Caco-2 (cell line): ENCODE data around the gene THADA. TPM values are rescaled to one million over a fixed set of nuclear protein-coding genes. Genes with fewer than 3 reads are reported as not detected.
A peak's percentile ranks its signal among the peaks of the same experiment; 100 is the strongest.

Experiments used
- BruUV-seq: library from RNA; stranded (reverse); fragments of 400-500 nt; replicated peaks from 2 replicates; lab custom pipeline; 2021; lab: Mats Ljungman, UMichigan
- CTCF ChIA-PET: fragments of 300-600 bp; sonication (Branson Sonifier 250); formaldehyde crosslinking; loops from one replicate; lab custom pipeline; 2022; ENCODE audit warnings: antibody characterized with exemption; lab: Charles Lee
- POLR2A ChIA-PET: fragments of 300-600 bp; sonication (Branson Sonifier 250); formaldehyde crosslinking; loops from one replicate; lab custom pipeline; 2022; ENCODE audit warnings: antibody characterized with exemption; lab: Charles Lee
- DNase-seq, 2 experiments: peaks; one replicate each; pipeline versions ENCODE4 v3.0.0 to v3.0.0-alpha.2; 2020 to 2022
- H3K27me3 ChIP-seq: replicated peaks from 2 replicates; pipeline ENCODE4 v1.6.0; 2011; ENCODE audit warnings: low read length; ENCODE audit not compliant: control insufficient read depth, insufficient read depth
- H3K36me3 ChIP-seq: 2 replicates; pipeline ENCODE4 v1.5.1; 2011; ENCODE audit warnings: low read length; ENCODE audit not compliant: control insufficient read depth, insufficient read depth
- H3K4me1 ChIP-seq: fragments of 250-450 bp; sonication (Bioruptor Pico); 2 replicates; pipeline ENCODE4 v1.5.1; 2020; ENCODE audit warnings: mild to moderate bottlenecking
- H3K4me3 ChIP-seq: 2 replicates; pipeline ENCODE4 v1.5.1; 2011; ENCODE audit warnings: low read depth, mild to moderate bottlenecking, control low read depth, low read length
- H3K9me3 ChIP-seq: fragments of 250-450 bp; sonication (Bioruptor Pico); 2 replicates; pipeline ENCODE4 v1.5.1; 2020; ENCODE audit warnings: mild to moderate bottlenecking, moderate library complexity
- H3K27ac Mint-ChIP-seq: one replicate; pipeline ENCODE4 v1.8.0; 2022; ENCODE audit warnings: mixed read lengths; ENCODE audit not compliant: unreplicated experiment
- H3K27me3 Mint-ChIP-seq: one replicate; pipeline ENCODE4 v1.8.0; 2022; ENCODE audit warnings: mixed read lengths; ENCODE audit not compliant: insufficient read depth, unreplicated experiment
- H3K36me3 Mint-ChIP-seq: one replicate; pipeline ENCODE4 v1.8.0; 2022; ENCODE audit warnings: mild to moderate bottlenecking, mixed read lengths; ENCODE audit not compliant: insufficient read depth, unreplicated experiment
- H3K4me1 Mint-ChIP-seq: one replicate; pipeline ENCODE4 v1.8.0; 2022; ENCODE audit warnings: low read depth, mixed read lengths; ENCODE audit not compliant: unreplicated experiment
- H3K4me3 Mint-ChIP-seq: one replicate; pipeline ENCODE4 v1.8.0; 2022; ENCODE audit warnings: mild to moderate bottlenecking, moderate library complexity, mixed read lengths; ENCODE audit not compliant: unreplicated experiment
- H3K9me3 Mint-ChIP-seq: one replicate; pipeline ENCODE4 v1.8.0; 2022; ENCODE audit warnings: mixed read lengths; ENCODE audit not compliant: unreplicated experiment
- CTCF ChIP-seq, 2 experiments: fragments of 200-600 bp in 1 of 2; IDR thresholded peaks; 1 replicate in 1 of 2; 2 replicates in 1 of 2; pipeline versions ENCODE4 v1.5.1 to v1.8.0; 2011 to 2022; ENCODE audit warnings: antibody characterized with exemption in 1 of 2, control low read depth in 1 of 2, inconsistent platforms in 1 of 2, low read depth in 1 of 2, low read length in 1 of 2, mild to moderate bottlenecking in 1 of 2, moderate library complexity in 1 of 2; ENCODE audit not compliant: insufficient read depth in 1 of 2, severe bottlenecking in 1 of 2, unreplicated experiment in 1 of 2
- intact Hi-C: fragments of 100-400 bp; cut with micrococcal nuclease; formaldehyde crosslinking; loops from one replicate; pipeline ENCODE4 v1.10.0; 2022; ENCODE audit not compliant: unreplicated experiment
- total RNA-seq: library from RNA; stranded (reverse); gene quantifications from 2 replicates; pipeline ENCODE4 v1.2.3, GENCODE V29; 2022

The THADA gene
- total RNA-seq, 1 experiment from 2014 or later, result 33.8 TPM

DNA sequence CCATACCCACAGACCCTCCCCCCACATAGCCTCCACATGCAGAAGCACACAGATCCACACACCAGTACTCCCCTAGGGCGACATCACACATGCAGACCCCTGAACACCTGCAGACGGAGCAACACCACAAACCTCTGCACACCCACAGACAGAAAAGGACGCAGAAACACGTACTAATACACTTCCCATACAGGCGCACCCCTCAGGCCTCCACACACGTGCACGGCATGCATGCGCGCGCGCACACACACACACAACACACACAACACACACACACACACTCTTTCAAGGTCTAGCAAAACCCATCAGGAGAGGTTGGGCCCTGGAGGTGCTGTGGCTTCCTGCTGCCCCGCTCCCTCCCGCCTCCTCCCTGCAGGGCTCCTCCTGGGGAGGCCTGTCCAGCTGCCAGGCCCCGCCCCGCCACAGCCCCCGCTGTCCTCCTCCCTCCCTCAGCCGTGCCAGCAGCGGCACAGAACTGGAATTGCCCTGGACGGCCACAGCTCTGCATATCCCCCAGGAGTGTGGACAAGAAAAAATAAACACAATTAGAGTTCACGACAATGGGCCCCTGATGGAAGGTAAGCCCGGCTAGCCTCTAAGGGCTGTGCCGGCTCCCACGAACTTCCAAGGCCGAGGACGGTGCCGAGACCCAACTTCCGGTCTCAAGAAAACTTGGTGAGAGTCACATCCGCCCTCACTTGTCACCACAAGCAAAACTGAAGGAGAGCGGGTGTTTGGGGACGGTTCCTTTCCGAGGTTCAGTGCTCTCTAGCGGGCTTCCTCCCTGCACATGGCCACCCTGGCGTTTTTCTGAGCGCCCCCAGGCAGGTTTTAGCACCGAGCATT lies 376.2 kb downstream of the THADA start:
- Mint-ChIP-seq H3K4me3 (peak overlapping the region; percentile 70), H3K9me3 (no peaks in the 10 kb centered on the region), H3K27me3 (no peaks in the 10 kb centered on the region), H3K27ac (peak overlapping the region; percentile 76), H3K36me3 (peaks cover 69% of the 10 kb centered on the region), H3K4me1 (peaks cover 30% of the 10 kb centered on the region)
- Histone ChIP-seq H3K4me3 (peak overlapping the region; percentile 98), H3K4me1 (peaks cover 40% of the 10 kb centered on the region), H3K36me3 (peaks cover 10% of the 10 kb centered on the region), H3K27me3 (no peaks in the 10 kb centered on the region), H3K9me3 (no peaks in the 10 kb centered on the region)
- intact Hi-C loops, result loop anchor here (1.0 to 2.0 kb wide), 7 partner anchors 19 to 360 kb away; no protein-coding TSS in a partner anchor
- ChIA-PET POLR2A (interaction anchor here (0.6 to 3.1 kb wide), 8 partner anchors 20 to 245 kb away, joined by 3 to 9 read pairs (median 4); no protein-coding TSS in a partner anchor), CTCF (interaction anchor here (0.6 to 2.8 kb wide), 12 partner anchors 12 to 273 kb away, joined by 3 to 13 read pairs (median 6); no protein-coding TSS in a partner anchor)
- DNase-seq, result peak; percentile 91 to 92
- no peak for TF ChIP-seq CTCF (IDR thresholded peaks at IDR 0.05; ENCODE audit: insufficient read depth in 1 of 2, low read depth in 1 of 2, low read length in 1 of 2, severe bottlenecking in 1 of 2, unreplicated experiment in 1 of 2)
- BruUV-seq, result no TSS peak

- H3K4me3 ChIP-seq, result peak overlapping the region; percentile 98
- H3K27me3 ChIP-seq, result no peaks in the 10 kb centered on the region
- no peak for TF ChIP-seq CTCF (IDR thresholded peaks at IDR 0.05; ENCODE audit: insufficient read depth in 1 of 2, low read depth in 1 of 2, low read length in 1 of 2, severe bottlenecking in 1 of 2, unreplicated experiment in 1 of 2)
- H3K4me1 ChIP-seq, result peaks cover 40% of the 10 kb centered on the region
- H3K27me3 Mint-ChIP-seq, result no peaks in the 10 kb centered on the region
- peak; percentile 47 to 76 for DNase-seq
- H3K36me3 Mint-ChIP-seq, result peaks cover 61% of the 10 kb centered on the region
- CTCF ChIA-PET, result interaction anchor here (1.6 to 2.8 kb wide), 6 partner anchors 11 to 244 kb away, joined by 5 to 13 read pairs (median 8); no protein-coding TSS in a partner anchor
- H3K27ac Mint-ChIP-seq, result peak overlapping the region; percentile 76
- no peaks in the 10 kb centered on the region for H3K9me3 ChIP-seq
- H3K4me3 Mint-ChIP-seq, result peak overlapping the region; percentile 70
- H3K9me3 Mint-ChIP-seq, result no peaks in the 10 kb centered on the region
- no TSS peak for BruUV-seq
- peaks cover 8% of the 10 kb centered on the region; the same call in 1 of the 2 replicates for H3K36me3 ChIP-seq
- H3K4me1 Mint-ChIP-seq, result peaks cover 30% of the 10 kb centered on the region
- POLR2A ChIA-PET, result interaction anchor here (0.6 to 3.1 kb wide), 5 partner anchors 8 to 244 kb away, joined by 3 to 9 read pairs (median 4); partner anchors contain the start of gene ZFP36L2
- intact Hi-C loops, result loop anchor here (1.0 to 2.0 kb wide), 3 partner anchors 25 to 178 kb away; no protein-coding TSS in a partner anchor
Observed at GRCh38 chr2:43218702-43219382, 377.0 kb downstream of the THADA start.
